ENCODE data around the gene PRDM16.
"Not testable (repeated sequence)": the region's sequence is repeated elsewhere in the genome, so short reads cannot be mapped to it uniquely, and the experiment has no call there.

The PRDM16 gene

GRCh38 chr1:3236955-3237354, 168.0 kb downstream of the PRDM16 start:
- DNase-seq = no peak

GRCh38 chr1:3237570-3237969, 168.6 kb downstream of the PRDM16 start:
- DNase-seq = no peak

GRCh38 chr1:3237994-3238702, 169.1 kb downstream of the PRDM16 start:
- DNase-seq = no peak

GRCh38 chr1:3238703-3239278, 169.8 kb downstream of the PRDM16 start:
- DNase-seq = no peak

- not testable (repeated sequence) for DNase-seq
These were observed 171.0 kb downstream of the PRDM16 start for GRCh38 chr1:3239991-3240390.

GRCh38 chr1:3240524-3241235, 171.7 kb downstream of the PRDM16 start:
- DNase-seq = no peak

- DNase-seq = no peak
These were observed 172.2 kb downstream of the PRDM16 start for GRCh38 chr1:3241236-3241550.

GRCh38 chr1:3241673-3242407, 172.8 kb downstream of the PRDM16 start:
- DNase-seq = no peak

GRCh38 chr1:3242408-3243260, 173.6 kb downstream of the PRDM16 start:
- DNase-seq = no peak

GRCh38 chr1:3243304-3243703, 174.3 kb downstream of the PRDM16 start:
- no peak for DNase-seq

GRCh38 chr1:3244025-3244926, 175.3 kb downstream of the PRDM16 start:
- DNase-seq = no peak

- no peak for DNase-seq
These were observed 175.9 kb downstream of the PRDM16 start for GRCh38 chr1:3244927-3245315.

GRCh38 chr1:3245344-3245743, 176.3 kb downstream of the PRDM16 start:
- no peak for DNase-seq

- DNase-seq = no peak
These were observed 176.8 kb downstream of the PRDM16 start for GRCh38 chr1:3245768-3246167.

- no peak for DNase-seq
These were observed 177.2 kb downstream of the PRDM16 start for GRCh38 chr1:3246251-3246650.

- DNase-seq = no peak
These were observed 178.6 kb downstream of the PRDM16 start for GRCh38 chr1:3247521-3248121.

- no peak for DNase-seq
These were observed 179.4 kb downstream of the PRDM16 start for GRCh38 chr1:3248155-3249141.

GRCh38 chr1:3249231-3249630, 180.2 kb downstream of the PRDM16 start:
- DNase-seq = no peak

- DNase-seq = no peak
These were observed 180.9 kb downstream of the PRDM16 start for GRCh38 chr1:3249631-3250501.

All from activated T-cell treated with anti-CD3 and anti-CD28 coated beads, Interleukin-2, amount 50 U/mL, for 48 hours (primary cell).